H9 (cell line): ENCODE data around the gene KRTAP11-1. TPM values are rescaled to one million over a fixed set of nuclear protein-coding genes. Genes with fewer than 3 reads are reported as not detected.

ENCODE experiments used
- DNase-seq: peaks from one replicate; pipeline ENCODE4 v3.0.0-alpha.2; 2017
- H2AFZ ChIP-seq: one replicate; pipeline ENCODE4 v1.6.1; 2013; ENCODE audit warnings: mild to moderate bottlenecking, low read length, control low read depth, moderate library complexity
- H2AK5ac ChIP-seq: 2 replicates; pipeline ENCODE4 v1.6.1; 2013; ENCODE audit warnings: low read length, control low read depth, mixed read lengths; ENCODE audit not compliant: insufficient read length
- H2BK120ac ChIP-seq: one replicate; pipeline ENCODE4 v1.6.1; 2013; ENCODE audit warnings: low read depth, mild to moderate bottlenecking, low read length, control low read depth, inconsistent platforms; ENCODE audit not compliant: poor library complexity, severe bottlenecking
- H2BK12ac ChIP-seq: 2 replicates; pipeline ENCODE4 v1.6.1; 2013; ENCODE audit warnings: low read length, control low read depth, mixed read lengths, low read depth; ENCODE audit not compliant: insufficient read length
- H2BK15ac ChIP-seq: 2 replicates; pipeline ENCODE4 v1.6.1; 2013; ENCODE audit warnings: low read depth, low read length, control low read depth
- H2BK20ac ChIP-seq: one replicate; pipeline ENCODE4 v1.6.1; 2013; ENCODE audit warnings: low read depth, mild to moderate bottlenecking, low read length, control low read depth, inconsistent platforms; ENCODE audit not compliant: poor library complexity, severe bottlenecking
- H2BK5ac ChIP-seq: 2 replicates; pipeline ENCODE4 v1.6.1; 2013; ENCODE audit warnings: low read length, control low read depth, mixed read lengths; ENCODE audit not compliant: insufficient read length
- H3K14ac ChIP-seq: 2 replicates; pipeline ENCODE4 v1.6.1; 2013; ENCODE audit warnings: low read length, control low read depth; ENCODE audit not compliant: insufficient read depth
- H3K18ac ChIP-seq: 2 replicates; pipeline ENCODE4 v1.6.1; 2013; ENCODE audit warnings: low read depth, mild to moderate bottlenecking, mixed read lengths, low read length, control low read depth; ENCODE audit not compliant: insufficient read length
- H3K23ac ChIP-seq: 2 replicates; pipeline ENCODE4 v1.6.1; 2013; ENCODE audit warnings: low read length, control low read depth, mixed read lengths, low read depth; ENCODE audit not compliant: insufficient read length
- H3K23me2 ChIP-seq: 2 replicates; pipeline ENCODE4 v1.6.1; 2013; ENCODE audit warnings: low read depth, mild to moderate bottlenecking, mixed read lengths, low read length, control low read depth; ENCODE audit not compliant: insufficient read length, poor library complexity, severe bottlenecking
- H3K27ac ChIP-seq: 2 replicates; pipeline ENCODE4 v1.5.1; 2013; ENCODE audit warnings: low read length, control low read depth, mixed read lengths, low read depth; ENCODE audit not compliant: insufficient read length
- H3K27me3 ChIP-seq: 2 replicates; pipeline ENCODE4 v1.6.1; 2013; ENCODE audit warnings: low read length, control low read depth, inconsistent platforms; ENCODE audit not compliant: insufficient read depth
- H3K4ac ChIP-seq: 2 replicates; pipeline ENCODE4 v1.6.1; 2013; ENCODE audit warnings: low read depth, mild to moderate bottlenecking, control low read depth, inconsistent platforms, low read length, moderate library complexity
- H3K4me1 ChIP-seq: 2 replicates; pipeline ENCODE4 v1.6.1; 2013; ENCODE audit warnings: low read length, control low read depth, inconsistent platforms; ENCODE audit not compliant: insufficient read depth
- H3K4me2 ChIP-seq: 2 replicates; pipeline ENCODE4 v1.6.1; 2013; ENCODE audit warnings: low read length, control low read depth, mixed read lengths; ENCODE audit not compliant: insufficient read length, insufficient read depth
- H3K56ac ChIP-seq: 2 replicates; pipeline ENCODE4 v1.6.1; 2013; ENCODE audit warnings: low read depth, mild to moderate bottlenecking, mixed read lengths, low read length, control low read depth; ENCODE audit not compliant: insufficient read length
- H3K79me1 ChIP-seq: 2 replicates; pipeline ENCODE4 v1.6.1; 2013; ENCODE audit warnings: low read depth, mild to moderate bottlenecking, moderate library complexity, low read length, control low read depth, inconsistent platforms; ENCODE audit not compliant: insufficient read depth, poor library complexity, severe bottlenecking
- H3K79me2 ChIP-seq: 2 replicates; pipeline ENCODE4 v1.6.1; 2013; ENCODE audit warnings: low read length, control low read depth, inconsistent platforms; ENCODE audit not compliant: insufficient read depth
- H3K9ac ChIP-seq: 2 replicates; pipeline ENCODE4 v1.6.1; 2013; ENCODE audit warnings: low read length, control low read depth, mixed read lengths; ENCODE audit not compliant: insufficient read length; ENCODE audit errors: extremely low read depth
- H3K9me3 ChIP-seq: one replicate; pipeline ENCODE4 v1.6.1; 2013; ENCODE audit warnings: low read depth, low read length, inconsistent platforms; ENCODE audit not compliant: control insufficient read depth
- H3T11ph ChIP-seq: one replicate; pipeline ENCODE4 v1.6.1; 2013; ENCODE audit warnings: mild to moderate bottlenecking, low read length, control low read depth, inconsistent platforms
- H4K20me1 ChIP-seq: one replicate; pipeline ENCODE4 v1.6.1; 2013; ENCODE audit not compliant: control insufficient read depth, insufficient read length, insufficient read depth
- H4K5ac ChIP-seq: 2 replicates; pipeline ENCODE4 v1.6.1; 2013; ENCODE audit warnings: low read depth, mild to moderate bottlenecking, mixed read lengths, low read length, control low read depth; ENCODE audit not compliant: insufficient read length
- H4K8ac ChIP-seq: replicated peaks from 2 replicates; pipeline ENCODE4 v1.6.1; 2013; ENCODE audit warnings: low read length, control low read depth, mixed read lengths, low read depth; ENCODE audit not compliant: insufficient read length
- H4K91ac ChIP-seq: 2 replicates; pipeline ENCODE4 v1.6.1; 2013; ENCODE audit warnings: low read depth, mild to moderate bottlenecking, moderate library complexity, mixed read lengths, low read length, control low read depth; ENCODE audit not compliant: insufficient read length
- H3K27ac Mint-ChIP-seq, 3 experiments: 2 replicates in 2 of 3; 3 replicates in 1 of 3; pipeline ENCODE4 v1.8.0; 2020 to 2021; ENCODE audit warnings: mixed read lengths in 3 of 3, mild to moderate bottlenecking in 1 of 3, moderate library complexity in 1 of 3
- H3K27me3 Mint-ChIP-seq: 2 replicates; pipeline ENCODE4 v1.8.0; 2021; ENCODE audit warnings: low read depth, mild to moderate bottlenecking, moderate library complexity, mixed read lengths
- H3K36me3 Mint-ChIP-seq, 3 experiments: 2 replicates in 2 of 3; 3 replicates in 1 of 3; pipeline ENCODE4 v1.8.0; 2020 to 2021; ENCODE audit warnings: low read depth in 3 of 3, mixed read lengths in 3 of 3; ENCODE audit not compliant: insufficient read depth in 1 of 3
- H3K4me1 Mint-ChIP-seq, 2 experiments: 2 replicates each; pipeline ENCODE4 v1.8.0; 2020; ENCODE audit warnings: mixed read lengths in 2 of 2
- H3K4me3 Mint-ChIP-seq, 2 experiments: 2 replicates in 1 of 2; 3 replicates in 1 of 2; pipeline ENCODE4 v1.8.0; 2020 to 2021; ENCODE audit warnings: mild to moderate bottlenecking in 2 of 2, mixed read lengths in 2 of 2, moderate library complexity in 1 of 2
- H3K9me3 Mint-ChIP-seq, 2 experiments: 2 replicates in 1 of 2; 3 replicates in 1 of 2; pipeline ENCODE4 v1.8.0; 2020; ENCODE audit warnings: mild to moderate bottlenecking in 2 of 2, mixed read lengths in 2 of 2, moderate library complexity in 1 of 2
- CTCF ChIP-seq: fragments of 200-600 bp; sonication (generic); conservative IDR thresholded peaks from 3 replicates; pipeline ENCODE4 v1.8.0; 2021; ENCODE audit warnings: antibody characterized with exemption, mild to moderate bottlenecking
- WGBS: extraction: QIAGEN DNeasy Blood & Tissue Kit; methylation state at CpG from one replicate; pipeline ENCODE4 v1.1.7; 2013; ENCODE audit warnings: missing lambda C conversion rate, low lambda C conversion rate, mixed read lengths; ENCODE audit not compliant: insufficient read length; ENCODE audit errors: extremely low coverage; 5-methylcytosine and 5-hydroxymethylcytosine counted together
- total RNA-seq: library from RNA; stranded (reverse); gene quantifications from 2 replicates; pipeline ENCODE4 v1.2.1, GENCODE V29; 2021

KRTAP11-1 gene
- total RNA-seq, 1 experiment from 2014 or later, result not detected

- H4K5ac ChIP-seq, result no peak overlapping the region
- DNase-seq, result no peak
- H3K9ac ChIP-seq, result no peak overlapping the region
- no peaks in the 10 kb centered on the region for H3K23me2 ChIP-seq
- Mint-ChIP-seq H3K9me3 (no peaks in the 10 kb centered on the region), H3K4me1 (no peaks in the 10 kb centered on the region), H3K36me3 (no peaks in the 10 kb centered on the region), H3K27me3 (0 out of 2 replicates have a peak, but pooled peaks cover 2% of the 10 kb centered on the region), H3K4me3 (no peak overlapping the region), H3K27ac (no peak overlapping the region)
- no peak overlapping the region for H3K4ac ChIP-seq
- no peaks in the 10 kb centered on the region for H3K9me3 ChIP-seq
- no peak overlapping the region for H2BK120ac ChIP-seq
- H3K79me1 ChIP-seq, result no peaks in the 10 kb centered on the region
- H3K14ac ChIP-seq, result no peak overlapping the region
- H2BK5ac ChIP-seq, result no peak overlapping the region
- no peak overlapping the region for H2AFZ ChIP-seq
- no CpG with 5 or more reads among the region's 2 CpGs for WGBS
- no peak overlapping the region for H3K27ac ChIP-seq
- no peak overlapping the region for H3K23ac ChIP-seq
- no peak overlapping the region for H4K91ac ChIP-seq
- peaks cover 2% of the 10 kb centered on the region; the same call in 1 of the 2 replicates for H3K27me3 ChIP-seq
- no peak overlapping the region for H4K8ac ChIP-seq
- no peak overlapping the region for H3T11ph ChIP-seq
- H2BK12ac ChIP-seq, result no peak overlapping the region
- H3K4me2 ChIP-seq, result no peak overlapping the region
- H2AK5ac ChIP-seq, result no peak overlapping the region
- no peak overlapping the region for H3K56ac ChIP-seq
- H3K4me1 ChIP-seq, result no peaks in the 10 kb centered on the region
- H2BK20ac ChIP-seq, result no peak overlapping the region
- H2BK15ac ChIP-seq, result no peak overlapping the region
- no peaks in the 10 kb centered on the region for H4K20me1 ChIP-seq
- TF ChIP-seq CTCF, result no peak
- H3K79me2 ChIP-seq, result no peaks in the 10 kb centered on the region
- no peak overlapping the region for H3K18ac ChIP-seq
Measured at GRCh38 chr21:30874526-30874925, 6.9 kb downstream of the KRTAP11-1 start.
